Panc1 (cell line): Measurements from ENCODE around the gene IER3IP1.

Experiments used
- CTCF ChIP-seq: fragments of 450-650 bp; IDR thresholded peaks from 2 replicates; pipeline ENCODE4 v1.5.1; 2017; ENCODE audit warnings: mild to moderate bottlenecking
- POLR2AphosphoS5 ChIP-seq: IDR thresholded peaks from 2 replicates; pipeline ENCODE4 v1.6.1; 2012; ENCODE audit warnings: mild to moderate bottlenecking, low read depth, low read length, moderate library complexity

DNA sequence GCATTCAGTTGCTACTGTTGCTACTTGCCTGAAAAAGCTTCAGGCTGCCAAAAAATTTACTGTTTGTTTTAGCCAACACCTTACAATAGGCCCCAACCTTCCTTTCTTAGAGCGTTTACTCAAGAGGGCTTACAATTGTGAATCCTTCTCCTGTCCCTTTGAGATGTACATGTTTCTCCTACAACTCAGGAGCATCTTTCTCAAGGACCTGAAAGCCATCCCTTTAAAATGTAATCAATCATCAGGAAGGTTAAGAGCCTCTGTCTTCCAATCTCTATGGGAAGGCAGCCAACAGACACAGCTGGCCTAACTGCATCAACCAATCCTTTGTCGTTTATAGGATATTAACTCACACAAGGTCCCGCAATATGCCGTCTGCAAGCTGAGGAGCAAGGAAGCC, 3.4 kb upstream of the IER3IP1 start:
- TF ChIP-seq CTCF (no peak), POLR2AphosphoS5 (no peak)
